Smooth muscle cell (in vitro differentiated cells): Measurements from ENCODE around the gene GREB1. TPM values are rescaled to one million over a fixed set of nuclear protein-coding genes. Genes with fewer than 3 reads are reported as not detected.

Source experiments
- DNase-seq: peaks from one replicate; lab custom pipeline; 2025; ENCODE audit not compliant: unreplicated experiment; lab: John Stamatoyannopoulos, UW
- H2AFZ ChIP-seq: fragments of 200-600 bp; sonication (generic); 2 replicates; pipeline ENCODE4 v1.6.0; 2016; ENCODE audit warnings: antibody characterized with exemption, low read depth, mild to moderate bottlenecking
- H3F3A ChIP-seq: fragments of 200-600 bp; sonication (generic); 2 replicates; pipeline ENCODE4 v1.6.0; 2017; ENCODE audit warnings: antibody characterized with exemption, low read depth
- H3K27ac ChIP-seq: fragments of 200-600 bp; sonication (generic); 2 replicates; pipeline ENCODE4 v1.5.1; 2016; ENCODE audit warnings: low read depth, mild to moderate bottlenecking
- H3K27me3 ChIP-seq: fragments of 200-600 bp; sonication (generic); 2 replicates; pipeline ENCODE4 v1.6.1; 2016; ENCODE audit warnings: low read depth, mild to moderate bottlenecking
- H3K36me3 ChIP-seq: fragments of 200-600 bp; sonication (generic); 2 replicates; pipeline ENCODE4 v1.5.1; 2016; ENCODE audit warnings: low read depth
- H3K4me1 ChIP-seq: fragments of 200-600 bp; sonication (generic); 2 replicates; pipeline ENCODE4 v1.5.1; 2016; ENCODE audit warnings: low read depth
- H3K4me2 ChIP-seq: fragments of 200-600 bp; sonication (generic); 2 replicates; pipeline ENCODE4 v1.6.0; 2016; ENCODE audit warnings: mild to moderate bottlenecking
- H3K4me3 ChIP-seq: fragments of 200-600 bp; sonication (generic); 2 replicates; pipeline ENCODE4 v1.5.1; 2016; ENCODE audit warnings: mild to moderate bottlenecking
- H3K79me2 ChIP-seq: fragments of 200-600 bp; sonication (generic); 2 replicates; pipeline ENCODE4 v1.6.0; 2016; ENCODE audit warnings: low read depth, mild to moderate bottlenecking
- H3K9ac ChIP-seq: fragments of 200-600 bp; sonication (generic); 2 replicates; pipeline ENCODE4 v1.6.0; 2016; ENCODE audit warnings: low read depth
- H3K9me3 ChIP-seq: fragments of 200-600 bp; sonication (generic); replicated peaks from 2 replicates; pipeline ENCODE4 v1.5.1; 2016; ENCODE audit warnings: low read depth
- H4K20me1 ChIP-seq: fragments of 200-600 bp; sonication (generic); 2 replicates; pipeline ENCODE4 v1.6.0; 2016; ENCODE audit warnings: low read depth
- CTCF ChIP-seq: fragments of 200-600 bp; sonication (generic); IDR thresholded peaks from 2 replicates; pipeline ENCODE4 v1.5.1; 2017; ENCODE audit warnings: borderline replicate concordance, mild to moderate bottlenecking, antibody characterized with exemption; ENCODE audit not compliant: insufficient read depth, poor library complexity, severe bottlenecking
- WGBS: methylation state at CpG from one replicate; pipeline ENCODE4 v1.1.7; 2016; ENCODE audit warnings: low lambda C conversion rate; 5-methylcytosine and 5-hydroxymethylcytosine counted together
- polyA plus RNA-seq: library from polyadenylated mRNA; unstranded; fragments of >200 nt; fragmentation: Nextera tagmentation; extraction: Ambion mirVana; gene quantifications from 2 replicates; pipeline ENCODE4 v1.2.1, GENCODE V29; 2016
- total RNA-seq: library from RNA; depleted of rRNA; stranded (reverse); fragments of >200 nt; gene quantifications from 2 replicates; pipeline ENCODE4 v1.2.3, GENCODE V29; 2014

GREB1 gene
- total and polyA plus RNA-seq, 2 experiments from 2014 or later: 1.7 to 4.3 TPM

- TF ChIP-seq CTCF: no peak
- no peaks in the 10 kb centered on the region for H3K9me3 ChIP-seq
- no peak overlapping the region for H3K9ac ChIP-seq
Observed at GRCh38 chr2:11625671-11626070, 91.8 kb downstream of the GREB1 start.

GRCh38 chr2:11628675-11629074 is 94.8 kb downstream of the GREB1 start:
- no peak overlapping the region for H2AFZ ChIP-seq
- no peak for TF ChIP-seq CTCF
- H4K20me1 ChIP-seq: no peaks in the 10 kb centered on the region
- H3K27me3 ChIP-seq: no peaks in the 10 kb centered on the region
- H3K36me3 ChIP-seq: no peaks in the 10 kb centered on the region
- H3F3A ChIP-seq: no peaks in the 10 kb centered on the region
- over 99% methylated on average over 7 of the region's 9 CpGs for WGBS
- H3K9ac ChIP-seq: no peak overlapping the region
- no peaks in the 10 kb centered on the region for H3K9me3 ChIP-seq
- H3K4me1 ChIP-seq: no peaks in the 10 kb centered on the region
- no peaks in the 10 kb centered on the region for H3K79me2 ChIP-seq
- no peak overlapping the region for H3K4me3 ChIP-seq
- H3K4me2 ChIP-seq: no peak overlapping the region
- no peak for DNase-seq
- H3K27ac ChIP-seq: no peak overlapping the region

More at GRCh38 chr2:11625671-11626070, 91.8 kb downstream of the GREB1 start:
- Histone ChIP-seq H3K4me3 (no peak overlapping the region), H3K4me2 (no peak overlapping the region), H3K27me3 (no peaks in the 10 kb centered on the region), H3K27ac (no peak overlapping the region), H2AFZ (no peak overlapping the region), H3K4me1 (no peaks in the 10 kb centered on the region), H3K79me2 (no peaks in the 10 kb centered on the region), H3F3A (no peaks in the 10 kb centered on the region), H4K20me1 (no peaks in the 10 kb centered on the region), H3K36me3 (no peaks in the 10 kb centered on the region)
- DNase-seq: no peak
- 92% methylated on average over 10 of the region's 10 CpGs for whole genome bisulfite sequencing

DNA sequence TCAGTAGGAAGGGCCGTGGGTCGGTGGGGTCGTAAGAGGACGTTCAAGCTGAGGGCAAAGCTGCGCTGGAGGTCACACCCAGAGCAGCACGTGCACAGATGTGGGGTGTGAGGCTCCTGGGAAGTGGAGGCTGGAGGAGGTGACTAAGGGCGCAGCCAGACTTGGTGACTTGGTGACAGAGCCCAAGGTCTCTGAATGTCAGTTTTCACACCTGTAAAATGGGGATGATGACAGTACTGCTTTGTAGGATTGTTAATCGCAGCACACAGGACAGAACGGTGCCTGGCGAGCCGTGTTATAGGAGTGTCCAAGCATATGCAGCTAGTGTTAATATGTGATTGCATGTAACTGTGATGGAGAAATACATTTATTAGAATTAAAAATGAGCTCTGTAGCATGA is 95.4 kb downstream of the GREB1 start:
- Histone ChIP-seq H3K36me3 (no peaks in the 10 kb centered on the region), H2AFZ (no peak overlapping the region), H3K4me3 (no peak overlapping the region), H3K27ac (no peak overlapping the region), H3K9me3 (no peaks in the 10 kb centered on the region), H3K9ac (no peak overlapping the region), H3K4me2 (no peak overlapping the region), H3F3A (no peaks in the 10 kb centered on the region), H3K4me1 (no peaks in the 10 kb centered on the region), H3K27me3 (no peaks in the 10 kb centered on the region), H4K20me1 (no peaks in the 10 kb centered on the region), H3K79me2 (no peaks in the 10 kb centered on the region)
- no peak for TF ChIP-seq CTCF
- WGBS: 94% methylated on average over 11 of the region's 11 CpGs
- DNase-seq: no peak

- 96% methylated on average over 11 of the region's 11 CpGs for WGBS
Observed at GRCh38 chr2:11629851-11630250, 96.0 kb downstream of the GREB1 start.

More at GRCh38 chr2:11629851-11630250, 96.0 kb downstream of the GREB1 start:
- Histone ChIP-seq H3K27ac (no peak overlapping the region), H3K9me3 (no peaks in the 10 kb centered on the region), H2AFZ (no peak overlapping the region), H3K79me2 (no peaks in the 10 kb centered on the region), H3K4me2 (no peak overlapping the region), H3K4me1 (no peaks in the 10 kb centered on the region), H3K9ac (no peak overlapping the region), H3K27me3 (no peaks in the 10 kb centered on the region), H3K36me3 (no peaks in the 10 kb centered on the region), H3F3A (no peaks in the 10 kb centered on the region), H4K20me1 (no peaks in the 10 kb centered on the region), H3K4me3 (no peak overlapping the region)
- TF ChIP-seq CTCF: no peak
- DNase-seq: no peak
